HT1080 (cell line): ENCODE measurements around the gene POLA2. TPM values are rescaled to one million over a fixed set of nuclear protein-coding genes. Genes with fewer than 3 reads are reported as not detected.
A peak's percentile ranks its signal among the peaks of the same experiment; 100 is the strongest.
"Not testable (repeated sequence)": the region's sequence is repeated elsewhere in the genome, so short reads cannot be mapped to it uniquely, and the experiment has no call there.

ENCODE experiments used
- DNase-seq: peaks from one replicate; pipeline ENCODE4 v3.0.0-alpha.2; 2015; ENCODE audit warnings: low read depth
- total RNA-seq: library from RNA; depleted of rRNA; stranded (reverse); fragments of >200 nt; shearing (Covaris generic); gene quantifications from 2 replicates; pipeline ENCODE4 v1.2.3, GENCODE V29; 2014

Gene POLA2
- total RNA-seq, 1 experiment from 2014 or later, result 24.2 TPM

GRCh38 chr11:65241134-65241533 is 20.6 kb upstream of the POLA2 start:
- DNase-seq, result no peak

GRCh38 chr11:65241692-65242091 is 20.1 kb upstream of the POLA2 start:
- no peak for DNase-seq

- no peak for DNase-seq
Observed at GRCh38 chr11:65242389-65242788, 19.4 kb upstream of the POLA2 start.

- no peak for DNase-seq
Observed at GRCh38 chr11:65243797-65244196, 18.0 kb upstream of the POLA2 start.

DNA sequence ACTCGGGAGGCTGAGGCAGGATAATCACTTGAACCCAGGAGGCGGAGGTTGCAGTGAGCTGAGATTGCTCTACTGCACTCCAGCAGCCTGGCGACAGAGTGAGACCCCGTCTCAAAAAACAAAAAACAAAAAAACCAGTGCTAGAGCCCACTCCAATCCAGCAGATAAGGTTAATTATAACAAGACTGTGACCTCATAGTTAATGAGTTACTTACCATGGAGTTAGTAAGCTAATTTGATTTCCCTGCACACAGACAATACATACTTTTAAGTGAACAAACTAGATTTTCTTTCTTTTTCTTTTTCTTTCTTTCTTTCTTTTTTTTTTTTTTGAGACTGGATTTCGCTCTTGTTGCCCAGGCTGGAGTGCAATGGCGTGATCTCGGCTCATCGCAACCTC is 16.7 kb upstream of the POLA2 start:
- not testable (repeated sequence) for DNase-seq

DNA sequence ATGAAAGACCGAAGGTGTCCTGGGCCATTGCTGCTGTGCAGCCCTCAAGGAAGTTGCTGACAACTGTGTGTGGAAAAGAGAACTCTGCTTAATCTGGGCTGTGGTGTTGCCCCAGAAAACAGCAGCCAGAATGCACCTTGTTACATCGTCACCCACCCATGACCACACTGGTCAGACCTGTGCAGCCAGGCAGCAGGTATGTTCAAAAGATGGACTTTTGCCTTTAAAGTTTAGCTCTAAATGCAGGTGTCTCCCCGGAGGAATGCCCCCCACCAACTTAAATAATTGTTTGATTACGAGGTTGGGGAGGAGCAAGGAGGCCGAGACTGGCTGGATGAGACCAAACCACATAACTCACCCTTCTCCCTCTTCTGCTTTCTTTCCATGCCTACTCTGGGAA is 15.3 kb upstream of the POLA2 start:
- DNase-seq, result no peak

DNA sequence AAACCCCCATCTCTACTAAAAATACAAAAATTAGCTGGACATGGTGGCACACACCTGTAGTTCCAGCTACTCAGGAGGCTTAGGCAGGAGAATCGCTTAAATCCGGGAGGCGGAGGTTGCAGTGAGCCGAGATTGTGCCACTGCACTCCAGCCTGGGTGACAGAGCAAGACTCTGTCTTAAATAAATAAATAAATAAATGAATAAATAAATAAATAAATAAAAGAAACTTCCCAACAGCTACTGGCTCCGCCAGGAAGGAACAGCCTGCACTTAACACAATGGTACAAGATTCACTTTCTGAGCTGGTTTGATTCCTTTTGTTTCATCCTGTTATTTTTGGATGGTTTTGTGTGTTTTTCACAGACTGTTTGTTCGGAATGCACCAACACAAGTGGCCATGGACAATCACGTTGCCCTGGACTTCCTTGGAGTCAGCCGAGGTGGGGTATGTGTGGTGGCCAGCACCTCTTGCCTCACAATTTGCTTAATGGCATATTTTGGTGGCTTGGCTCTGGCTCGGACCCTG is 13.5 kb upstream of the POLA2 start:
- DNase-seq, result not testable (repeated sequence)

DNA sequence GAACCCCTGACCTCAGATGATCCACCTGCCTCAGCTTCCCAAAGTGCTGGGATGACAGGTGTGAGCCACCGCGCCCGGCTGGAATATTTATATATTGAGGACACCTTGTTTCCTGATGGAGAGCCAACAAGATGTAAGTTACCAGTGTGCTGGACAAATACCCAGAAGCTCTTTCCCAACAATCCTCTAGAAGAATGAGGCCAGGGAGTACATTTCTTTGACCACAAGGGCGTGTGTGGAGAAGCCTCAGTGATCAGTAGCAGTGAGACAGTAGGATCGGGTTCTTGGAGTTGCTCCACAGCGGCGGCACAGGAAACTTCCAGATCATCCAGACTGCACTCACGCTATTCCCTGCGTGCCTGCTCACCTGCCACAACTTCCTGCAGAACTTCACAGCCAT is 10.3 kb upstream of the POLA2 start:
- DNase-seq, result no peak

GRCh38 chr11:65254724-65255123 is 7.0 kb upstream of the POLA2 start:
- peak; percentile 26 for DNase-seq

DNA sequence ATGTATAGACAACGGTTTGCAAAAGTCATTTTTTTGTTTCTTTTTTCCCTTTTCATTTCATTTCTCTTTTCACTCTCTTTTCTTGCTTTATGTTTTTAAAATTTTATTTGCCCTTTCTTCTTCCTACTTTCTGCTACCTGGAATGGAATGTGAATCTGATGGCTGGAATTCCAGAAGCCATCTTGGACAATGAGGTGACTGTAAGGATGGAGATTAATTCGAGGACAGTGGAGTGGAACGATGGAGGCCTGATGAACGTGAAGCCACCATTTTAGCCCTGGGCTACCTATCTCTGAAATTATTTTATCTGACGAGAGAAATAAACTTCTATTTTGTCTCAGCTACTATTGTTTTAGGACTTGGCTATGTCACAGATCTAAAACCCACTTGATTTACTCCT is 2.8 kb upstream of the POLA2 start:
- DNase-seq, result no peak

DNA sequence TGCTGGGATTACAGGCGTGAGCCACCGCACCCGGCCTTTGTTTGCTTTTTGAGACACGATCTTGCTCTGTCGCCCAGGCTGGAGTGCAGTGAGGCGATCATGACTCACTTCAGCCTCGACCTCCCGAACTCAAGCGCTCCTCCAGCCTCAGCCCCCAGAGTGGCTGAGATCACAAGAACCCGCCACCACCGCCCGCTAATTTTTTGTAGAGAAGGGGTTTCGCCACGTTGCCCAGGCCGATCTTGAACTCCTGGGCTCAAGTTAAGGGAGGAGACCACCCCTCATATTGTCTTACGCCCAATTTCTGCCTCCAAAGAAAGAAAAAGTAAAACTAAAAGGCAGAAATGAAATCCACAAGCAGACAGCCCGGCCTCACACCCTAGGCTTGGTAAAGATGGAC is 1.5 kb upstream of the POLA2 start:
- DNase-seq, result no peak

- DNase-seq, result no peak
Observed at GRCh38 chr11:65260756-65261590, 789 bp upstream of the POLA2 start.

DNA sequence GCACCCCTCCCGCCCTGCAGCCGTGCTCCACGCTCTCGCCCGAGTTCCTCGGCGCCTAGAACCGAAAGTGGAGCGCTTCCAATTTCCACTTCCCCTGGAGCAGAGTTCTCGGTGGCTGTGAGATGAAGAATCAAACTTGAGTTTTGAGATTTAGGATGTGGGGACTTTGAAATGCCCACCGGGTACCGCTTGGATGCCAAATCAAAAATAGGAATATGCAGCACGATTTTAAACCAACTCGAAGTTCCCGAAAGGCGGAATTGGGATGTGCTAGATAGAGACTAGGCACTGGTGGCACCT is 569 bp downstream of the POLA2 start:
- DNase-seq, result no peak

DNA sequence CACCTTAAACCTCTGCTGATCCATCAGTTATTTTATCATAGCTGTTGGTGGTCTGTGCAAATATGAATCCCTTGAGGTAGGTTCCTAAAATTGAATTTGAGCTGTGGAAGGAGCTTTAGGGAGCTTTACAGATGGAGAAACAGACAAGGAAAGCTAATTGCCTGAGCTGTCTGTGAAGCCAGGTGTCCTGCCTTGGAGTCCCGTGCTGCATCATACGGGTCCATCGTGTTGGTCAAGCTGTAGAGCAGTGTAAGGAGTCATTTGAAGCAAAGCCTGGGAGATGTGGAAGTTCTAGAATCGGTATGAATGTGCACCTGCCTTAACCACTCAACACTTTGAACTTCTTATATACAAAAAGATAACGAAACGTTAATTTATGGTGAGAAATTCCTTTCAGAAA is 1.0 kb downstream of the POLA2 start:
- no peak for DNase-seq

DNA sequence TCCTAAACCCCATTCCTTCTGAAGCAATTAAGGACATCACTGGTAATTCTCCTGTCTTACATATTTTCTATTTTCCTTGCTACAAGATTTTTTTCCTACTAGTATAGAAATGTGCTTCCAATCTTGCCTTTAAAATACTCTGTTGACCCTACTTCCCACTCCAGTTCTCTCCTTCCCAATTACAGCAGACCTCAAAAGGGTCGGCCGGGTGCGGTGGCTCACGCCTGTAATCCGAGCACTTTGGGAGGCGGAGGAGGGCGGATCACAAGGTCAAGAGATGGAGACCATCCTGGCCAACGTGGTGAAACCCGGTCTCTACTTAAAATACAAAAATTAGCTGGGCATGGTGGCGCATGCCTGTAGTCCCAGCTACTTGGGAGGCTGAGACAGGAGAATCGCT is 3.0 kb downstream of the POLA2 start:
- not testable (repeated sequence) for DNase-seq

- no peak for DNase-seq
Observed at GRCh38 chr11:65266210-65266609, 4.4 kb downstream of the POLA2 start.

- peak; percentile 92 for DNase-seq
Observed at GRCh38 chr11:65274735-65275682, 13.2 kb downstream of the POLA2 start.

DNA sequence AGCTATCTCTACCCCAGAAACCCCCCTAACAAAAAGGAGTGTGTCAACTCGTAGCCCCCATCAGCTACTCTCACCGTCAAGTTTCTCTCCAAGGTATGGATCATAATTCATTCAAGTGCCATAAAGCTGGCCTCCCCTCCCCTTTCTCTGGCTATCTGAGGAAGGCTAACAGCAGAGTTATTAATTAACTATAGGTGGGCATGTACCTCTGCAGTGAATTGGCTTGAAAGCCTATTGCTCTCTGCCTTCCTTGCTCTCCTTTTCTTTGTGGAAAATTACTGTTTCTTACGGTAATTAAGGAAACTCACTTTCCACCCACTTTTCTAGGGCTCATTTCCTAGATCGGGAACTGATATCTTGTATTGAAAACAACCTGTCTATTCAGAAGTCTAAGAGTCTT is 14.1 kb downstream of the POLA2 start:
- DNase-seq, result no peak

DNA sequence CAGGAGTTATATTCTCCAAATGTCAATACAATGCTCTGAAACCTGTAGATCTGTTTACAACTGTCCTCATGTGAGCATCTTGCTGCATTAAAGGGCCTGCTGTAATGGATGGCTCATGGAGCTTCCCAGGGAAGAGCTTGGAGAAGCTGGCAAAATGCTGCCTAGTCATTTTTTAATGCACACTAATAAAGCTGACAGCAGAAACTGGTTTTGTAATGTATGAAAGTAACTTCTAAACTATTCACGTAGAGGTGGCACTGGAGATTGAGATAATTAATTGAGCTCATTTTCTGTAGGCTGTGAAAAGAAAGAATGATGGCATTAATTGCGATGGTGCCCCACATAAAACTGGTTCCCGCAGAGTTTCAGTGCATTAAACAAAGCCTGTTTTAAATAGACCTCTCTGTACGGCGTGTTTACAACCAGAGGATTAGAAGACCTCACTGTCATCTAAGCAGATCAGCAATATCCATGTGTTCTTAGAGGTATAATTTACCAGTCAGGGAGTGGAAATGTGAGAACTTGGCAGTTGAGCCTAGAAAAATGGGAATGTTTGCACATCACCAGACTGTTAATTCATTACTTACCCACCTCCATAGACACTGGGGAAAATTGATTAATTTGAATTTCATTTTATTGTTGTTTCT is 16.0 kb downstream of the POLA2 start:
- no peak for DNase-seq

DNA sequence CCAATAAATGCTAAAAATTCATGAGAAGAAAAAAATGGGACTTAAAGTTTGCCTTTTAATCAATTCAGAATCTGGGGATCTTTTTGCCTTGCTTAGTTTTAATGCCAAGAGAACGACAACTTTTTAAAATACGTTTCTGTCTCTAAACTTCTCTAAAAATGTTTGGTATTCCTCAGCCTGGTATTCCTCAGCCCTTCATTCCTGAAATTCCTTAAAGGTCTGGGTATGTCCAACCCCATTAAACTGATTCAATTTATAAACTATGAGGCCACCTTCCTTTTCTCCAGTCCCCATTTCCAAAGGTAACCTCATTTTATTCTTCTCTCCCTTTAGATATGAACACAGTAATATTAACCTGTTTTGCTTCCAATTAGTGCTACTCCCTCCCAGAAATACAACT is 16.6 kb downstream of the POLA2 start:
- DNase-seq, result no peak

GRCh38 chr11:65279279-65279678 is 17.5 kb downstream of the POLA2 start:
- no peak for DNase-seq
